ELF-1 (cell line): ENCODE data around the gene ADAMTS12.
A peak's percentile ranks its signal among the peaks of the same experiment; 100 is the strongest.
"Not testable (repeated sequence)": the region's sequence is repeated elsewhere in the genome, so short reads cannot be mapped to it uniquely, and the experiment has no call there.

Source experiments
- DNase-seq: peaks from one replicate; pipeline ENCODE4 v3.0.0-alpha.2; 2016; ENCODE audit warnings: low read depth, low spot score

Gene ADAMTS12

GRCh38 chr5:33592245-33592644, 299.5 kb downstream of the ADAMTS12 start:
- DNase-seq = no peak

- DNase-seq = peak; percentile 64
Measured at GRCh38 chr5:33588654-33589372, 303.0 kb downstream of the ADAMTS12 start.

- DNase-seq = no peak
Measured at GRCh38 chr5:33583332-33583731, 308.5 kb downstream of the ADAMTS12 start.

GRCh38 chr5:33582417-33582816, 309.4 kb downstream of the ADAMTS12 start:
- no peak for DNase-seq

- no peak for DNase-seq
Measured at GRCh38 chr5:33579789-33580188, 312.0 kb downstream of the ADAMTS12 start.

- DNase-seq = no peak
Measured at GRCh38 chr5:33579152-33579551, 312.6 kb downstream of the ADAMTS12 start.

- no peak for DNase-seq
Measured at GRCh38 chr5:33576726-33577590, 314.8 kb downstream of the ADAMTS12 start.

- no peak for DNase-seq
Measured at GRCh38 chr5:33565324-33565723, 326.5 kb downstream of the ADAMTS12 start.

- DNase-seq = no peak
Measured at GRCh38 chr5:33563983-33564908, 327.5 kb downstream of the ADAMTS12 start.

GRCh38 chr5:33563530-33563929, 328.3 kb downstream of the ADAMTS12 start:
- DNase-seq = no peak

- DNase-seq = no peak
Measured at GRCh38 chr5:33558489-33558888, 333.3 kb downstream of the ADAMTS12 start.

- no peak for DNase-seq
Measured at GRCh38 chr5:33557605-33558004, 334.2 kb downstream of the ADAMTS12 start.

- DNase-seq = no peak
Measured at GRCh38 chr5:33556330-33557328, 335.2 kb downstream of the ADAMTS12 start.

GRCh38 chr5:33549982-33550567, 341.7 kb downstream of the ADAMTS12 start:
- no peak for DNase-seq

- not testable (repeated sequence) for DNase-seq
Measured at GRCh38 chr5:33539790-33540189, 352.0 kb downstream of the ADAMTS12 start.

GRCh38 chr5:33539212-33539611, 352.6 kb downstream of the ADAMTS12 start:
- no peak for DNase-seq

- DNase-seq = no peak
Measured at GRCh38 chr5:33538201-33538600, 353.6 kb downstream of the ADAMTS12 start.

GRCh38 chr5:33537240-33537639, 354.6 kb downstream of the ADAMTS12 start:
- DNase-seq = no peak

GRCh38 chr5:33536802-33537201, 355.0 kb downstream of the ADAMTS12 start:
- DNase-seq = no peak

GRCh38 chr5:33531824-33532223, 360.0 kb downstream of the ADAMTS12 start:
- no peak for DNase-seq
